ENCODE results near the gene LRG1. TPM values are rescaled to one million over a fixed set of nuclear protein-coding genes. Genes with fewer than 3 reads are reported as not detected.

The LRG1 gene, protein sequence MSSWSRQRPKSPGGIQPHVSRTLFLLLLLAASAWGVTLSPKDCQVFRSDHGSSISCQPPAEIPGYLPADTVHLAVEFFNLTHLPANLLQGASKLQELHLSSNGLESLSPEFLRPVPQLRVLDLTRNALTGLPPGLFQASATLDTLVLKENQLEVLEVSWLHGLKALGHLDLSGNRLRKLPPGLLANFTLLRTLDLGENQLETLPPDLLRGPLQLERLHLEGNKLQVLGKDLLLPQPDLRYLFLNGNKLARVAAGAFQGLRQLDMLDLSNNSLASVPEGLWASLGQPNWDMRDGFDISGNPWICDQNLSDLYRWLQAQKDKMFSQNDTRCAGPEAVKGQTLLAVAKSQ
- 0.52 TPM for total RNA-seq
- 2.1 TPM for polyA plus RNA-seq
- long read RNA-seq, donor 1: 0 reads
- long read RNA-seq, donor 2, partial matches to known transcripts: 0 of 1 reads
- long read RNA-seq, donor 2, other reads (novel, unspliced or antisense): 0 of 1 reads
- long read RNA-seq, donor 3: 0 reads
- long read RNA-seq, donor 4: 0 reads
- long read RNA-seq, donor 5, partial matches to known transcripts: 0 of 3 reads
- long read RNA-seq, donor 5, other reads (novel, unspliced or antisense): 0 of 3 reads
- long read RNA-seq, donor 6: 0 reads
- long read RNA-seq, donor 7: 0 reads
- long read RNA-seq, donor 8: 0 reads
- long read RNA-seq, donor 9: 0 reads
- long read RNA-seq, donor 10: 0 reads

DNA sequence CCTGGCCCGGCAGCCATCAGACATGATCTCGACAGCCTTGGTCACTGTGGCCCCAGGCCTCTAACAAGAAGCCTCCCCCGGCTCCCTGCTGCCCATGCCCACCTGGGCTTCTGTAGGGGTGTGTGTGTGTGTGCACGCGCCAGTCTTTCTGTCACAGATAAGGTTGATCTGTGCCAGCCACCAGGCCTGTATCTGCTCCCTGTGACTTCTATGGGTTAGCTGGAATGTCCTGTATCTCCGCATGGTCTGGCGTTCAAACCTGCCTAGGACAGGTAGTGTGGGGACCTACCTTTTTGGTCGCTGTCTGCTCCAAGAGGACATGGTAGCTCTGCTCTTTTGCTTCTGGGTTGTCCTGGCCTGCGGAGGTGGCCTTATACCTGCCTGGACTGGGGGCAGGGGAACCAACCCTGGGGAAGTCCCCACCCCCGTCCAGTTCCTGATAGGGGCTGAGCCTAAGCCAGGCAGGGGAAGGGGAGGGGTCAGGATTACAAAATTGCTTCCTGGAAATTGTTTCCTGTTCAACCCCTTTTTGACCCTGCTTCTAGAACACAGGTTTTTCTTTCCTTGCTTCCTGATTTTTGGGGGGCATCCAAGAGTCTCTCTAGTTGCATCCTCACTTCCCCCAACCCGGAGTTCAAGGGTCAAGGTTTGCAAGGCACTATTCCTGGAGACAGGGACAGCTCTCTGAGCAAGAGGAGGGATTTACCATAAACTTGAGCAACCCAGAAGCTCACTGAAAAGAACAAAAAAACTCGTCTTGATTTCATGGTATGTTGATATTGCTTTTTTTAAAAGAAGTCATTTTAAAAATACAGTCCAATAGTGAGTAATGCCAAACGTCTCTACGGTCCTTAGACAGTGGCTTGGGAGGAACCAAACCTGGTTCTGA, at the start of gene LRG1:
LRG1 (minus strand) TSS at position 344 of the 889 bp plus-strand sequence; CDS start at position 321, 23 bp downstream.
- H3K4me3 ChIP-seq (ENCODE audit: low read length in 2 of 2): no peak within 1 kb of the TSS
- no peak within 1 kb of the TSS for H3K27ac ChIP-seq (ENCODE audit: low read depth in 1 of 2, low read length in 1 of 2)
- H3K27me3 ChIP-seq (ENCODE audit: control insufficient read depth in 2 of 2, insufficient read depth in 1 of 2, low read length in 1 of 2): peaks cover 4 to 14% of the 10 kb centered on the region in 2 donors
- H3K4me1 ChIP-seq (ENCODE audit: control insufficient read depth in 2 of 2, insufficient read depth in 2 of 2, low read length in 2 of 2): peaks cover 0 to 10% of the 10 kb centered on the region in 2 donors
- 72% methylated on average over 14 of the region's 14 CpGs for WGBS
- no peaks in the 10 kb centered on the region for H3K36me3 ChIP-seq (ENCODE audit: control insufficient read depth in 2 of 2, insufficient read depth in 2 of 2, low read length in 1 of 2)
- peak in 1 of 9 donors; percentile 25 for DNase-seq (ENCODE audit: low read depth in 6 of 9, low spot score in 9 of 9)
- H3K9me3 ChIP-seq (ENCODE audit: control insufficient read depth in 2 of 2, insufficient read depth in 1 of 2, low read length in 1 of 2): no peaks in the 10 kb centered on the region

DNA sequence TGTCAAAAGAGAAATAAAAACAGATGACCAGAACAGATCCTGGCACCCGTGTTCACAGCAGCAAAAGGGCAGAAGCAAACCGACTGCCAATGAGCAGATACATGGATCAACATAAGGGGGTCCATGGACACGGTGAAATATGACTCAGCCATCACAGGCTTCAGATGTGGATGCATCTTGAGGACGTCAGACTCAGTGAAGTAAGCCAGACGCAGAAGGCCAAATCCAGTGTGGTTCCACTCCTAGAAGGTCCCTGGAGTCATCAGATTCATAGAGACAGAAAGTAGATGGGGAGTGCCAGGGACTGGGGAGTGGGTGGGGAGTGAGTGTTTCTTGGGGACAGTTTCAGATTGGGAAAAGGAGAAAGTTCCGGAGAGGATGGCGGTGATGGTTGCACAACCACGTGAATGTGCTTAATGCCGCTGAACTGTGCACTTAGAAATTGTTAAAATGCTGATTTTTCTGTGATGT, 48.5 kb upstream of the LRG1 start:
- H3K27ac ChIP-seq (ENCODE audit: low read depth in 1 of 2, low read length in 1 of 2): no peak overlapping the region
- H3K4me3 ChIP-seq (ENCODE audit: low read length in 2 of 2): no peak overlapping the region
- no peaks in the 10 kb centered on the region for H3K36me3 ChIP-seq (ENCODE audit: control insufficient read depth in 2 of 2, insufficient read depth in 2 of 2, low read length in 1 of 2)
- WGBS: 83% methylated on average over 9 of the region's 9 CpGs
- no peak for DNase-seq (ENCODE audit: low read depth in 6 of 9, low spot score in 9 of 9)
- peaks cover 26 to 81% of the 10 kb centered on the region in 2 donors for H3K27me3 ChIP-seq (ENCODE audit: control insufficient read depth in 2 of 2, insufficient read depth in 1 of 2, low read length in 1 of 2)
- peaks cover 5 to 10% of the 10 kb centered on the region in 2 donors for H3K4me1 ChIP-seq (ENCODE audit: control insufficient read depth in 2 of 2, insufficient read depth in 2 of 2, low read length in 2 of 2)
- no peaks in the 10 kb centered on the region for H3K9me3 ChIP-seq (ENCODE audit: control insufficient read depth in 2 of 2, insufficient read depth in 1 of 2, low read length in 1 of 2)

DNA sequence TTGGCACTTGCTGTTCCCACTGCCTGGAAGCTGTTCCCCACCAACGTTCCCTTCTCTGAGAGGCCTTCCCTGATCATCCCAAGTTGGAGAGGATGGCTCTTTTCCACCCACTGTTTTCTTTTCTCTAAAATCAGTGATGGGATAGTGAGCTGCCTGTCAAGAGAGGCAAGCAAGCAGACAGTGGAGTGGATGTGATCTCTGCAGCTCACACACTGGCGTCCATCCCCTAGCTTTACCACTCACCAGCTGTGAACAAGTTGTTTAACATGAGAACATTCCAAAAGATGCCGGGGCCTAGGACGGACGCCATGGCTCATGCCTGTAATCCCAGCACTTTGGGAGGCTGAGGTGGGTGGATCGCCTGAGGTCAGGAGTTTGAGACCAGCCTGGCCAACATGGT, 47.7 kb upstream of the LRG1 start:
- Histone ChIP-seq H3K27me3 (ENCODE audit: control insufficient read depth in 2 of 2, insufficient read depth in 1 of 2, low read length in 1 of 2) (peaks cover 29 to 82% of the 10 kb centered on the region in 2 donors), H3K9me3 (ENCODE audit: control insufficient read depth in 2 of 2, insufficient read depth in 1 of 2, low read length in 1 of 2) (no peaks in the 10 kb centered on the region), H3K27ac (ENCODE audit: low read depth in 1 of 2, low read length in 1 of 2) (no peak overlapping the region), H3K4me3 (ENCODE audit: low read length in 2 of 2) (no peak overlapping the region), H3K4me1 (ENCODE audit: control insufficient read depth in 2 of 2, insufficient read depth in 2 of 2, low read length in 2 of 2) (peaks cover 5 to 10% of the 10 kb centered on the region in 2 donors), H3K36me3 (ENCODE audit: control insufficient read depth in 2 of 2, insufficient read depth in 2 of 2, low read length in 1 of 2) (no peaks in the 10 kb centered on the region)
- 96% methylated on average over 6 of the region's 6 CpGs for WGBS
- no peak for DNase-seq (ENCODE audit: low read depth in 6 of 9, low spot score in 9 of 9)

DNA sequence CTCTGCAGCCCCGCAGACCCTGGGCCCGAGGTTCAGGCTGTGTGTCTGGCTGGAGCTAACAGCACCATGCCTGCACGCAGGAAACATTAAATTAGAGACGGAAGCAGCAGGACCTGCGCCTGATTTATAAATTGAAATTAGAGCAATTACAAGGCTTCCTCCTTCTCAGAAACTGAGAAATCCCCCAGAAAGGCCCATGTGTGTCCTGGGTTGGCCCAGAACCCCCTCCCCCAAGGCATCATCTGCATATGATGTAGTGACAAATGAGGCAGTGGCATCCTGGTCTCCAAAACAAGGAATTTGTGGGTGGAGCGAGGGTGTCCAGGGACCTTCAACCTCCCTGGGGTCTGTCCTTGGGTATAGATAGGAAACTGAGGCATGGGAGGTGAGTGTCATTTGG, 46.9 kb upstream of the LRG1 start:
- Histone ChIP-seq H3K36me3 (ENCODE audit: control insufficient read depth in 2 of 2, insufficient read depth in 2 of 2, low read length in 1 of 2) (no peaks in the 10 kb centered on the region), H3K4me3 (ENCODE audit: low read length in 2 of 2) (no peak overlapping the region), H3K27me3 (ENCODE audit: control insufficient read depth in 2 of 2, insufficient read depth in 1 of 2, low read length in 1 of 2) (peaks cover 35 to 83% of the 10 kb centered on the region in 2 donors), H3K4me1 (ENCODE audit: control insufficient read depth in 2 of 2, insufficient read depth in 2 of 2, low read length in 2 of 2) (peaks cover 5 to 10% of the 10 kb centered on the region in 2 donors), H3K9me3 (ENCODE audit: control insufficient read depth in 2 of 2, insufficient read depth in 1 of 2, low read length in 1 of 2) (no peaks in the 10 kb centered on the region), H3K27ac (ENCODE audit: low read depth in 1 of 2, low read length in 1 of 2) (no peak overlapping the region)
- WGBS: 87% methylated on average over 6 of the region's 6 CpGs
- no peak for DNase-seq (ENCODE audit: low read depth in 6 of 9, low spot score in 9 of 9)

DNA sequence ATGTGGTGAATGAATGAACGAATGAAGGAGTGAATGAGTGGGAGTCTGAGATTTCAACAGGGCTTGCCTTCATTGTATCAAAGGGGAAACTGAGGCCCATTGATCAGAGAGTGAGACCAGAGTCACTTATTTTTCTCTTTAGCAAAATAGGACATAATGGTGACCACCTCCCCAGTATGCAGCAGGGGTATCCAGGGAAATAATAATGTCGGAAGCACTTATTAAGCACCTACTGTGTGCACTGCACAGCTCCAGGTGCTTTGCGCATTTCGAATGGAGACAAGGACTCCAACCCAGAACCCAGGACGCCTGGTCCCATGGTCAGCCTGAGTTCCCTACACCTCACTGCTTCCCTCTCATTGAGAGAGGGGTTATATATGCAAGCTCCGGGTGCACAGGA, 46.4 kb upstream of the LRG1 start:
- Histone ChIP-seq H3K27ac (ENCODE audit: low read depth in 1 of 2, low read length in 1 of 2) (no peak overlapping the region), H3K36me3 (ENCODE audit: control insufficient read depth in 2 of 2, insufficient read depth in 2 of 2, low read length in 1 of 2) (no peaks in the 10 kb centered on the region), H3K9me3 (ENCODE audit: control insufficient read depth in 2 of 2, insufficient read depth in 1 of 2, low read length in 1 of 2) (no peaks in the 10 kb centered on the region), H3K27me3 (ENCODE audit: control insufficient read depth in 2 of 2, insufficient read depth in 1 of 2, low read length in 1 of 2) (peaks cover 39 to 80% of the 10 kb centered on the region in 2 donors), H3K4me1 (ENCODE audit: control insufficient read depth in 2 of 2, insufficient read depth in 2 of 2, low read length in 2 of 2) (peaks cover 5 to 10% of the 10 kb centered on the region in 2 donors), H3K4me3 (ENCODE audit: low read length in 2 of 2) (no peak overlapping the region)
- WGBS: 78% methylated on average over 6 of the region's 6 CpGs
- no peak for DNase-seq (ENCODE audit: low read depth in 6 of 9, low spot score in 9 of 9)

DNA sequence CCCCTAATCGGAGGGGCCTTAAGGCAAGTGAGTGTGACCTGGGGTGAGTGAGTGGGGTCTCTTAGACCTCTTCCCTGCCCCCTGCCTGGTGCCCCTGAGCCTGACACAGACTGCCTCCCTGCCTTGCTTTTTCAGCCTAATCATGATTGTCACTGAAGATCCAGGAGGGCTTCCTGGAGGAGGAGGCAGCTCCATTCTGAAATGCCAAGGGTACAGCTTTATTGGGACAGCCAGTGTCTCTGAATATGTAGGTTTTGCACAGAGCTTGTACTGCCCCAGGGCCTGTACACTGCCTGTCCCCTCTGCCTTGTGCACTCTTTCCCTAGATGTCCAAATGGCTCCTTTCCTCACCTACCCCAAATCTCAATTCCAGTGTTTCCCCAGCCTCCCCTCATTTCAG, 45.7 kb upstream of the LRG1 start:
- Histone ChIP-seq H3K9me3 (ENCODE audit: control insufficient read depth in 2 of 2, insufficient read depth in 1 of 2, low read length in 1 of 2) (no peaks in the 10 kb centered on the region), H3K27me3 (ENCODE audit: control insufficient read depth in 2 of 2, insufficient read depth in 1 of 2, low read length in 1 of 2) (peaks cover 46 to 80% of the 10 kb centered on the region in 2 donors), H3K4me1 (ENCODE audit: control insufficient read depth in 2 of 2, insufficient read depth in 2 of 2, low read length in 2 of 2) (peaks cover 5 to 12% of the 10 kb centered on the region in 2 donors), H3K36me3 (ENCODE audit: control insufficient read depth in 2 of 2, insufficient read depth in 2 of 2, low read length in 1 of 2) (no peaks in the 10 kb centered on the region), H3K27ac (ENCODE audit: low read depth in 1 of 2, low read length in 1 of 2) (no peak overlapping the region), H3K4me3 (ENCODE audit: low read length in 2 of 2) (no peak overlapping the region)
- no peak for DNase-seq (ENCODE audit: low read depth in 6 of 9, low spot score in 9 of 9)
- WGBS: 88% methylated on average over 1 of the region's 1 CpG

DNA sequence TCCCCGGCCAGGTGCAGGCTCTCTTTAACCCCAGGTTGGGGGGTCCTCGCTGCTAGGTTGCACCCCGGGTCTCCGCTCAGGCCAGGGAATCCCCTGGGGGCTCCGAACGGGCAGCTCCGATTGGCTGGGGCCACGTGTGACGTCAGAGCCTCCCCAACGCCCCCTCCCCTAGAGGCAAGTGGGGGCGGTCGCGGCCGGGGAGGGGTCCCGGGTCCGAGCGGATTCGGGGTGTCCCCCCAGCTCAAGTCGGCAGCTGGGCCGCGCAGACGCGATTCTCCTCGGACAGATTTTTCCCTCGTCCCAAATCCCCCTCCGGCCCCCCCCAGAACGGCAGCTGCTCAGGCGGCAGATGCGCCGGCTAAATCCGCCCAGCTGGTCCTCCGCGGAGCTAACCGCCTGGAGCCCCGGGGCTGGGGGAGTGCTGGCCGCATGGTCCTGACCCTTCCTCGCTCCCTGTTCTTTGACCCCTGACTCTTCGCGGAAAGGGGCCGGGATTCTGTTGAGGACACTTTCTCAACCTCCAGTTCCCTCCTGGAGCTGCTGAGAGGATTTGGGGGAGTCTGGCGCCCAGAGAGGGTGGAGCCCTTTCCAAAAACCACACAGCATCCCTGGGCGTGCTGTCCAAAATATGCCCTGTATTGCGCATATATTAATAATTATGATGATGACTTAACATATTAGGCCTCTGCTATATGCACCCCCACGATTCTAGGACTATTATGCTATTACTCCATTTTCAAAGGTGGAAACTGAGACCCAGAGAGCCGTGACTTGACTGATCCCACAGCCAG, 45.0 kb upstream of the LRG1 start:
- Histone ChIP-seq H3K9me3 (ENCODE audit: control insufficient read depth in 2 of 2, insufficient read depth in 1 of 2, low read length in 1 of 2) (peaks cover 0 to under 1% of the 10 kb centered on the region in 2 donors), H3K36me3 (ENCODE audit: control insufficient read depth in 2 of 2, insufficient read depth in 2 of 2, low read length in 1 of 2) (no peaks in the 10 kb centered on the region), H3K4me1 (ENCODE audit: control insufficient read depth in 2 of 2, insufficient read depth in 2 of 2, low read length in 2 of 2) (peaks cover 5 to 14% of the 10 kb centered on the region in 2 donors), H3K27me3 (ENCODE audit: control insufficient read depth in 2 of 2, insufficient read depth in 1 of 2, low read length in 1 of 2) (peaks cover 53 to 81% of the 10 kb centered on the region in 2 donors), H3K27ac (ENCODE audit: low read depth in 1 of 2, low read length in 1 of 2) (no peak overlapping the region), H3K4me3 (ENCODE audit: low read length in 2 of 2) (peak overlapping the region; percentile 30 to 40)
- no peak for DNase-seq (ENCODE audit: low read depth in 6 of 9, low spot score in 9 of 9)
- 12% methylated on average over 45 of the region's 45 CpGs for WGBS

DNA sequence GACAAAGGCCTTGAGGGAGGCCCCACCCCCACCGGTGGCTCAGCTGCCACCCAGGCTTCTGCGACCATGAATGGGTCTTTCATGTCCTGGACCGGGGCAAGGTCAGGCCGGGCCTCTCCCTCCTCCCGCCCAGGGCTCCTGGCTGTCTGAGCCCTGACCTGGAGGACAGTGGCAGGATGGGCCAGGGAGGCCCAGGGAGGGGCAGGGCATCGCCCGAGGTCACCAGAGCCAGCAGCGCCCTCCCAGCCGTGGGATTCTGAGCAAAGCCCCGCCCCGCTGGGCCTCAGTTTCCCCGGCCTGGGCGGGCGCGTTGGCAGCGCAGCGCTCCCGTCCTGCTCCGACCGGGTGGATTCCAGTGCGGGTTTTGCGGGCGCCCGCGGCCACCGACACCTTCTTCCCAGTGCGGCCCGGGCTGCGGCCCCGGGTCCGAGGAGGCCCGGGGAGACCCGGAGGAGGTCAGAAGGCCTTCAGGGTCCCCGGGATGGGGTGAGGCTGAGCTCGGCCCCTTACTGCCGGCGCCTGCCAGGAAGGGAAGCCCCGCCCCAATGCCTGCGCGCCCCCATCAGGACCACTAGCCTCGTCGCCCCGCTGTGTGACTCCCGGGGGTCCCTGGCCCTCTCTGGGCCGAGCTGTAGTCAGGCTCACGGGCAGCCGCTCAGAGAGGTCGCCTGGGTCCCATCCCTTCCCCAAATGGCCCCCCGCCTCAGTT, 44.3 kb upstream of the LRG1 start:
- Histone ChIP-seq H3K27me3 (ENCODE audit: control insufficient read depth in 2 of 2, insufficient read depth in 1 of 2, low read length in 1 of 2) (peaks cover 61 to 87% of the 10 kb centered on the region in 2 donors), H3K27ac (ENCODE audit: low read depth in 1 of 2, low read length in 1 of 2) (no peak overlapping the region), H3K4me3 (ENCODE audit: low read length in 2 of 2) (peak overlapping the region; percentile 30 to 40), H3K36me3 (ENCODE audit: control insufficient read depth in 2 of 2, insufficient read depth in 2 of 2, low read length in 1 of 2) (no peaks in the 10 kb centered on the region), H3K9me3 (ENCODE audit: control insufficient read depth in 2 of 2, insufficient read depth in 1 of 2, low read length in 1 of 2) (peaks cover 0 to 7% of the 10 kb centered on the region in 2 donors), H3K4me1 (ENCODE audit: control insufficient read depth in 2 of 2, insufficient read depth in 2 of 2, low read length in 2 of 2) (peaks cover 5 to 14% of the 10 kb centered on the region in 2 donors)
- DNase-seq (ENCODE audit: low read depth in 6 of 9, low spot score in 9 of 9): peak in 1 of 9 donors; percentile 35
- WGBS: 5% methylated on average over 49 of the region's 49 CpGs
